Measurements from ENCODE around the gene LRRC45.

DNA sequence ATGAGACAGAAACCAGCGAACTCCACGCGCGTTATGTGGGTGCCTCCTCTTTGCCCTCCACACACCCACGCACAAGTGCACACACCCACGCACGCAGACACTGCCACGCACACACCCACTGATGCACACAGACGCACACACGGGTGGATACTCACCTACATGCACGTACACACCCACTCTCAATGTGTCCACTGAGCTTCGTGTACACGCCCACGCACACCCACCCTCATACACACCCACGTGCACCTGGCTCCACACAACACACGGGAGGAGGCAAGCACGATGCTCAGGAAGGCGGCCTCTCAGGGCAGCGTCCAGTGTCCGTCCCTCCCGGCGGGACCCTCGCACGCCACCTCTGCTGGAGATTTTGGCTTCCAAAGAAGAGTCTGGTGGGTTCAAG lies 24.3 kb downstream of the LRRC45 start:
- TF ChIP-seq, protein P1, sequence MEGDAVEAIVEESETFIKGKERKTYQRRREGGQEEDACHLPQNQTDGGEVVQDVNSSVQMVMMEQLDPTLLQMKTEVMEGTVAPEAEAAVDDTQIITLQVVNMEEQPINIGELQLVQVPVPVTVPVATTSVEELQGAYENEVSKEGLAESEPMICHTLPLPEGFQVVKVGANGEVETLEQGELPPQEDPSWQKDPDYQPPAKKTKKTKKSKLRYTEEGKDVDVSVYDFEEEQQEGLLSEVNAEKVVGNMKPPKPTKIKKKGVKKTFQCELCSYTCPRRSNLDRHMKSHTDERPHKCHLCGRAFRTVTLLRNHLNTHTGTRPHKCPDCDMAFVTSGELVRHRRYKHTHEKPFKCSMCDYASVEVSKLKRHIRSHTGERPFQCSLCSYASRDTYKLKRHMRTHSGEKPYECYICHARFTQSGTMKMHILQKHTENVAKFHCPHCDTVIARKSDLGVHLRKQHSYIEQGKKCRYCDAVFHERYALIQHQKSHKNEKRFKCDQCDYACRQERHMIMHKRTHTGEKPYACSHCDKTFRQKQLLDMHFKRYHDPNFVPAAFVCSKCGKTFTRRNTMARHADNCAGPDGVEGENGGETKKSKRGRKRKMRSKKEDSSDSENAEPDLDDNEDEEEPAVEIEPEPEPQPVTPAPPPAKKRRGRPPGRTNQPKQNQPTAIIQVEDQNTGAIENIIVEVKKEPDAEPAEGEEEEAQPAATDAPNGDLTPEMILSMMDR (IDR thresholded peaks at IDR 0.05), result no peak
- no peak for TF ChIP-seq POLR2AphosphoS5 (IDR thresholded peaks at IDR 0.05)

Measured in stomach (tissue), 4 donors.